Upper lobe of left lung (tissue), 6 donors: Measurements from ENCODE around the gene CHPT1. TPM values are rescaled to one million over a fixed set of nuclear protein-coding genes. Genes with fewer than 3 reads are reported as not detected.

Experiments
- ATAC-seq, 2 donors: fragments of 200-7000 bp; cut with Tn5 transposase; one replicate each; pipeline ENCODE4 v1.9.1; 2022; ENCODE audit warnings: mild to moderate bottlenecking in 2 of 2, moderate library complexity in 2 of 2; ENCODE audit not compliant: low FRiP score in 2 of 2
- DNase-seq, 2 donors: peaks; one replicate each; pipeline ENCODE4 v3.0.0-alpha.2; 2019 to 2020
- H3K27ac ChIP-seq, 4 donors: fragments of 200-600 bp; sonication (generic); one replicate each; pipeline ENCODE4 v1.5.1; 2016 to 2019
- H3K27me3 ChIP-seq, 4 donors: fragments of 200-600 bp; sonication (generic); one replicate each; pipeline ENCODE4 v1.5.1; 2017 to 2019
- H3K36me3 ChIP-seq, 4 donors: fragments of 200-600 bp; sonication (generic); one replicate each; pipeline ENCODE4 v1.5.1; 2016 to 2019
- H3K4me1 ChIP-seq, 4 donors: fragments of 200-600 bp; sonication (generic); one replicate each; pipeline ENCODE4 v1.5.1; 2018 to 2019
- H3K4me3 ChIP-seq, 4 donors: fragments of 200-600 bp; sonication (generic); one replicate each; pipeline ENCODE4 v1.5.1; 2017 to 2019; ENCODE audit warnings: mild to moderate bottlenecking in 2 of 4, moderate library complexity in 1 of 4
- H3K9me3 ChIP-seq, 4 donors: fragments of 200-600 bp; sonication (generic); one replicate each; pipeline ENCODE4 v1.5.1; 2018 to 2019
- EP300 ChIP-seq, 4 donors: sonication (generic); formaldehyde crosslinking; IDR thresholded peaks; one replicate each; pipeline ENCODE4 v1.5.1; 2017; ENCODE audit warnings: antibody characterized with exemption in 4 of 4, control low read depth in 2 of 4
- POLR2A ChIP-seq, 4 donors: fragments of 450-650 bp; IDR thresholded peaks; one replicate each; pipeline ENCODE4 v1.5.1; 2016 to 2017; ENCODE audit warnings: antibody characterized with exemption in 4 of 4, mild to moderate bottlenecking in 2 of 4
- POLR2AphosphoS5 ChIP-seq, 2 donors: sonication (generic); formaldehyde crosslinking; IDR thresholded peaks; one replicate each; pipeline ENCODE4 v1.5.1; 2017; ENCODE audit warnings: antibody characterized with exemption in 2 of 2
- WGBS, 2 donors: methylation state at CpG; one replicate each; pipeline ENCODE4 v1.1.5; 2017 to 2018; 5-methylcytosine and 5-hydroxymethylcytosine counted together
- total RNA-seq, 6 donors: library from RNA; depleted of rRNA in 4 of 6; stranded (reverse); fragments of >200 nt in 4 of 6; gene quantifications; one replicate each; pipeline versions ENCODE4 v1.1.0 to v1.2.1, GENCODE V29; 2016 to 2021
- TF ChIP-seq, protein P1 (sequence below), 6 experiments: fragments of 450-650 bp in 4 of 6; fragments of 200-600 bp in 2 of 6; sonication (generic) in 2 of 6; IDR thresholded peaks; one replicate each; pipeline ENCODE4 v1.5.1; 2016 to 2019; ENCODE audit warnings: antibody characterized with exemption in 6 of 6
- donor health status: DM: no; HTN: no; CAD: no; lungs with moderate emphysema.
- donor health status: DM: no; HTN: yes; CAD: no; lungs with severe emphysema.

CHPT1 gene
- total RNA-seq, 6 donors from 2014 or later = 52.5 to 262 (median 113) TPM

DNA sequence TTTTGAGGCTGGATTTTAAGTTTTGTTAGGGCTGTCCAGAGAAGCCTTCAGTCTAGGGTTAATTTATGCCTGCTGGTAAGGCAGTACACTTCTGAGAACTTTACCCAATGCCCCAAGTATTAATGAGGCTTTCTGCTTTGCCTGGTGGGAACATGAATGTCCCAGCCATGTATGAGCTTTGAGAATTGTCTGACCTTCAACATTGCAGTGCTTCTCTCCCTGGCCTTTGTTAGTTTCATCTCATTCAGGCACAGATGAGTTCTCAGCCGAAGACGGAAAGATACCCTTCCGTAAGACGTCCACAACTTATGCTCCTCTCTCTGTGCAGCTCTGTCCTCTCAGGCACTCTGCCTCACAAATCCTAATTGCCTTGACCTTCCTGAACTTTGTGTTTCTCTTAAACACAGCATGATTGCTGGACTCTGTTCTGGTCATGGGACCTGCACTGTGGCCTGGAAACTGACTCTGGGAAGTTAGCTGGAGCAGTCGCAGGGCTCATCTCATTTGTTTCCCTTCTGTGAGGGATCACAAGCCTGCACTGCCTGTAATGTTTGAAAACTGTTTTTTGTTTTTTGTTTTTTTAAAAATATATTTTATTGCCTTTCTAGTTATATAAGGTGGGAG lies 15.7 kb downstream of the CHPT1 start:
- Histone ChIP-seq H3K27ac (peak overlapping the region in 3 of 4 donors; percentile 2 to 62 (median 45)), H3K4me3 (no peak overlapping the region), H3K9me3 (no peaks in the 10 kb centered on the region), H3K27me3 (no peaks in the 10 kb centered on the region), H3K4me1 (peaks cover 4 to 10% (median 5%) of the 10 kb centered on the region in 4 donors), H3K36me3 (no peaks in the 10 kb centered on the region)
- 71 to 78% methylated on average over 5 of the region's 5 CpGs for WGBS, 2 donors
- ATAC-seq (peak; percentile 43 to 66), DNase-seq (peak in 1 of 2 donors; percentile 48)
- TF ChIP-seq EP300 (IDR thresholded peaks at IDR 0.05) (no peak), POLR2AphosphoS5 (IDR thresholded peaks at IDR 0.05) (no peak), POLR2A (IDR thresholded peaks at IDR 0.05) (no peak)
- TF ChIP-seq, protein P1, sequence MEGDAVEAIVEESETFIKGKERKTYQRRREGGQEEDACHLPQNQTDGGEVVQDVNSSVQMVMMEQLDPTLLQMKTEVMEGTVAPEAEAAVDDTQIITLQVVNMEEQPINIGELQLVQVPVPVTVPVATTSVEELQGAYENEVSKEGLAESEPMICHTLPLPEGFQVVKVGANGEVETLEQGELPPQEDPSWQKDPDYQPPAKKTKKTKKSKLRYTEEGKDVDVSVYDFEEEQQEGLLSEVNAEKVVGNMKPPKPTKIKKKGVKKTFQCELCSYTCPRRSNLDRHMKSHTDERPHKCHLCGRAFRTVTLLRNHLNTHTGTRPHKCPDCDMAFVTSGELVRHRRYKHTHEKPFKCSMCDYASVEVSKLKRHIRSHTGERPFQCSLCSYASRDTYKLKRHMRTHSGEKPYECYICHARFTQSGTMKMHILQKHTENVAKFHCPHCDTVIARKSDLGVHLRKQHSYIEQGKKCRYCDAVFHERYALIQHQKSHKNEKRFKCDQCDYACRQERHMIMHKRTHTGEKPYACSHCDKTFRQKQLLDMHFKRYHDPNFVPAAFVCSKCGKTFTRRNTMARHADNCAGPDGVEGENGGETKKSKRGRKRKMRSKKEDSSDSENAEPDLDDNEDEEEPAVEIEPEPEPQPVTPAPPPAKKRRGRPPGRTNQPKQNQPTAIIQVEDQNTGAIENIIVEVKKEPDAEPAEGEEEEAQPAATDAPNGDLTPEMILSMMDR (IDR thresholded peaks at IDR 0.05) = no peak

DNA sequence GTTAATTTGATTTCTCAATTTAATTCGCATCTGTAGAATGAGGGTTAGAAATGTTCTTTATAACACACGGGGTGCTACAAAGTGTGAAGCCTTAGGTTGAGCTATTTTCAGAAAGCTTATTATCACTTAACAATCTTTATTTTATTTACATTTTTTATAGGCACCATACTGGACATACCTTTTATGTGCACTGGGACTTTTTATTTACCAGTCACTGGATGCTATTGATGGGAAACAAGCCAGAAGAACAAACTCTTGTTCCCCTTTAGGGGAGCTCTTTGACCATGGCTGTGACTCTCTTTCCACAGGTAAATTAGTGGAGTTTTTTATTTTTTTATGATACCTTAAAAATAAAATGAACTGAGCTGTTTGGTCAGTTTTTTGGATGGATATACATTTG lies 16.5 kb downstream of the CHPT1 start:
- Histone ChIP-seq H3K9me3 (no peaks in the 10 kb centered on the region), H3K4me3 (no peak overlapping the region), H3K27ac (peak overlapping the region in 3 of 4 donors; percentile 2 to 62 (median 45)), H3K27me3 (no peaks in the 10 kb centered on the region), H3K36me3 (no peaks in the 10 kb centered on the region), H3K4me1 (peaks cover 4 to 8% (median 5%) of the 10 kb centered on the region in 4 donors)
- WGBS, 2 donors = 86 to 94% methylated on average over 2 of the region's 2 CpGs
- ATAC-seq (no peak), DNase-seq (no peak)
- TF ChIP-seq POLR2AphosphoS5 (IDR thresholded peaks at IDR 0.05) (no peak), POLR2A (IDR thresholded peaks at IDR 0.05) (no peak), EP300 (IDR thresholded peaks at IDR 0.05) (no peak)
- TF ChIP-seq, protein P1 (IDR thresholded peaks at IDR 0.05) = no peak

DNA sequence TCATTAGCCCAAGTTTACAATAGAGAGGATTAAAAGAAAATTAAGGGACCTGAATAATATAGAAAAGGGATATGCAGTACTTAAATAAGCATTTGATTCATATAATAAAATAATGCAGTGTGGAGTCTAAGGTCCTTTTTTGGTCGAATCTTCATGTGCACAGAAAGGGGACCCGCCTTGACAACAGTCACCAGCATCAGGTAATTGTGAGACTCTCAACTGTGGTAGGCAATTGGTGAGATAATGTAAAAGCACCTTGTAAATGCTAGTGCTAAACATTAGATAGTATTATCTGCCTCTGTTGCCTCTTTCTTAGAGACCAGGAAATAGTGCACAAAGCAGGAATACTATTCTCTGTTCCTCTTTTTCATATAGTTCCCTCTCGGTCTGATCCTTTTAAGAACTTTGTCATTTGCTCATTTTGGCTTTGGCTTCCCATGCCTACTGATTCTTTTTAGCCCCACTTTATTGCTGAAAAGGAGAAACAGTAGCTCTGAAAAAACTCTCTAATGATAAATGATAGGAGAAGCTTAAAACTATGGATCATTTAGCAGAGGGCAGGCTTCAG lies 17.5 kb downstream of the CHPT1 start:
- no peak for ATAC-seq
- H3K9me3 ChIP-seq = no peaks in the 10 kb centered on the region
- no peaks in the 10 kb centered on the region for H3K36me3 ChIP-seq
- no peak overlapping the region for H3K27ac ChIP-seq
- peaks cover 4 to 6% (median 5%) of the 10 kb centered on the region in 4 donors for H3K4me1 ChIP-seq
- no peaks in the 10 kb centered on the region for H3K27me3 ChIP-seq
- DNase-seq = no peak
- H3K4me3 ChIP-seq = no peak overlapping the region
- TF ChIP-seq, protein P1 (IDR thresholded peaks at IDR 0.05) = no peak
- TF ChIP-seq EP300 (IDR thresholded peaks at IDR 0.05) = no peak
- TF ChIP-seq POLR2AphosphoS5 (IDR thresholded peaks at IDR 0.05) = no peak
- TF ChIP-seq POLR2A (IDR thresholded peaks at IDR 0.05) = no peak
- 77 to 83% methylated on average over 3 of the region's 3 CpGs for WGBS, 2 donors

DNA sequence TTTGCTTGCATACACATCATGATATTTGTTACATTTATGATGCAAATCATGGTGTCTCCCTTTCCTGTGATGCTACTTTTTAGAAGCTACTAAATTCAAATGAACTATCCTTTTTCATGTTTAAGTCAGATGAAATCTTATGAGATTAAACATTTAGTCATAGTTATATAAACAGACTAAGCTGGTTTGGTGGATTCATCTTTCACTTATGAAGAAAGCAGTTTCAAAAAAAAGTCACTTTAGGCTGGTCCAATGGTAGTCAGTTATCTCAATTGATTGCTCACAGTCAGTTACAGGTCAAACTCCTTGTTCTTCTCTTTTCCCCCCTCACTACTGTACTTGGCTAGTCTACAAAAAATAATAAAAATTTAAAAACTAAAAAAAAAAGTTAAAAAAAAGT lies 22.1 kb downstream of the CHPT1 start:
- Histone ChIP-seq H3K4me3 (no peak overlapping the region), H3K9me3 (no peaks in the 10 kb centered on the region), H3K27ac (no peak overlapping the region), H3K36me3 (peaks cover 0 to 24% (median 6%) of the 10 kb centered on the region in 4 donors), H3K4me1 (peaks cover 0 to 2% (median 0%) of the 10 kb centered on the region in 4 donors), H3K27me3 (no peaks in the 10 kb centered on the region)
- no peak for ATAC-seq
- no peak for DNase-seq
- TF ChIP-seq POLR2A (IDR thresholded peaks at IDR 0.05) (no peak), POLR2AphosphoS5 (IDR thresholded peaks at IDR 0.05) (no peak), EP300 (IDR thresholded peaks at IDR 0.05) (no peak)
- TF ChIP-seq, protein P1 (IDR thresholded peaks at IDR 0.05) = no peak

DNA sequence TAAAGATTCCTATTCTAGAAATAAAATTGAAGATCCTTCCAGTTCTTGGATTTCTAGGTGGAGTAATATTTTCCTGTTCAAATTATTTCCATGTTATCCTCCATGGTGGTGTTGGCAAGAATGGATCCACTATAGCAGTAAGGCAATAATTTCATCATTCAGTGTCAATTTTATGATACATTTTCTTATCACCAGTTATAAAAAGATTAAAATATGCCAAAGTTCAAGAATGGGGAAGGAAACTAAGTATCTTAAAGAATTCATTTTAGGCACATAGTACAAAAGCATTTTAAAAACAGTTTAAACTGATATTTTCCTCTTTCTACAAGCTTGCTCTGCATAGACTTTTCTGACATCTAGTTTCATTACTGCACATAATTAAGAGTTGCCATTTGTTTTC lies 22.7 kb downstream of the CHPT1 start:
- no peaks in the 10 kb centered on the region for H3K9me3 ChIP-seq
- no peak for ATAC-seq
- TF ChIP-seq POLR2AphosphoS5 (IDR thresholded peaks at IDR 0.05) (no peak), EP300 (IDR thresholded peaks at IDR 0.05) (no peak), POLR2A (IDR thresholded peaks at IDR 0.05) (no peak)
- TF ChIP-seq, protein P1 (IDR thresholded peaks at IDR 0.05) = no peak
- DNase-seq = no peak
- no peaks in the 10 kb centered on the region for H3K27me3 ChIP-seq
- H3K36me3 ChIP-seq = peaks cover 0 to 29% (median 8%) of the 10 kb centered on the region in 4 donors
- no peak overlapping the region for H3K4me3 ChIP-seq
- no peaks in the 10 kb centered on the region for H3K4me1 ChIP-seq
- no peak overlapping the region for H3K27ac ChIP-seq
